ENCODE results near the gene GPR137B.

DNA sequence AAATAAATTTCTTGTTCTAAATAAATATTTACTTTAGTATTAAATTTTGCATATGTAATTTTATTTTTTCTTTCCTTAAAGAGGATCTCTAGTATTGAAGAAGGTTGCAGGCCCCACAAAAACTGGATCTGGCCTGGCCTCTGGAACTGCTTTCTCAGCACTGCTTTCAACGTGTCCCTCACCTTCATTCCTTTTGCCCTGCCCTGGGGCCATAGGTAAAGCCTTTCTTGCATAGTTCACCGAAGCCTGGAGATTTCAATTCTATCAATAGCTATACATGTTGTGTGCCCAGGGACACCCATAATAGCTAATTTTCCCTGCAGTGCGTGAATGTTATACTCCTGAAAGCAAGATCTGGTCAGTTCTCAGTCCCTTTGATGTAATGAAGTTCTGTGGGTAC, 12.0 kb upstream of the GPR137B start:
- no peak for TF ChIP-seq POLR2AphosphoS5 (IDR thresholded peaks at IDR 0.05; ENCODE audit: low read depth, low read length)
- no peak for TF ChIP-seq POLR2A (IDR thresholded peaks at IDR 0.05; ENCODE audit: low read depth, low read length)
- no peak for TF ChIP-seq TAF1 (IDR thresholded peaks at IDR 0.05; ENCODE audit: borderline replicate concordance, low read depth, low read length)
